HepG2 (cell line): ENCODE results near the gene SLC28A1.

Experiments used
- ARNT ChIP-seq: fragments of 450-650 bp; IDR thresholded peaks from 2 replicates; pipeline ENCODE4 v1.6.1; 2017
- BHLHE40 ChIP-seq: IDR thresholded peaks from 2 replicates; pipeline ENCODE4 v1.6.1; 2011; ENCODE audit warnings: low read length, improper control_type of control experiment
- CREB1 ChIP-seq, 2 experiments: fragments of 450-650 bp in 1 of 2; IDR thresholded peaks; 2 replicates each; pipeline ENCODE4 v1.6.1; 2016 to 2017; ENCODE audit warnings: control low read depth in 1 of 2, mild to moderate bottlenecking in 1 of 2, missing compliant biosample characterization in 1 of 2, missing genetic modification characterization in 1 of 2
- HNF4A ChIP-seq: sonication (generic); formaldehyde crosslinking; IDR thresholded peaks from 2 replicates; pipeline ENCODE4 v1.4.0; 2020; ENCODE audit warnings: missing genetic modification reagents
- JUNB ChIP-seq: sonication (generic); formaldehyde crosslinking; IDR thresholded peaks from 2 replicates; pipeline ENCODE4 v1.8.0; 2022; ENCODE audit warnings: missing genetic modification reagents, mild to moderate bottlenecking, borderline replicate concordance
- POLR2AphosphoS5 ChIP-seq: IDR thresholded peaks from 2 replicates; pipeline ENCODE4 v1.6.1; 2012; ENCODE audit warnings: low read depth, low read length
- TBP ChIP-seq: sonication (generic); formaldehyde crosslinking; IDR thresholded peaks from 2 replicates; pipeline ENCODE4 v1.5.0; 2020; ENCODE audit warnings: missing genetic modification reagents
- YEATS4 ChIP-seq: sonication (generic); formaldehyde crosslinking; IDR thresholded peaks from 2 replicates; pipeline ENCODE4 v1.4.0; 2020; ENCODE audit warnings: missing genetic modification reagents, borderline replicate concordance
- ZNF644 ChIP-seq: IDR thresholded peaks from 2 replicates; pipeline ENCODE4 v1.6.1; 2016; ENCODE audit warnings: low read depth
- ZNF776 ChIP-seq: sonication (generic); formaldehyde crosslinking; IDR thresholded peaks from 2 replicates; pipeline ENCODE4 v1.4.0; 2020; ENCODE audit warnings: mild to moderate bottlenecking, missing genetic modification reagents
- TF ChIP-seq, protein P1 (sequence below): sonication (generic); formaldehyde crosslinking; IDR thresholded peaks from 2 replicates; pipeline ENCODE4 v1.4.0; 2020; ENCODE audit warnings: low read depth, missing genetic modification reagents
- TF ChIP-seq, protein P2 (sequence below): sonication (generic); formaldehyde crosslinking; IDR thresholded peaks from 2 replicates; pipeline ENCODE4 v1.5.0; 2020; ENCODE audit warnings: mild to moderate bottlenecking, missing genetic modification reagents, moderate library complexity
- TF ChIP-seq, protein P3 (sequence below), 2 experiments: sonication (generic) in 1 of 2; formaldehyde crosslinking in 1 of 2; IDR thresholded peaks; 2 replicates each; pipeline versions ENCODE4 v1.5.1 to v1.6.1; 2011 to 2020; ENCODE audit warnings: borderline replicate concordance in 1 of 2, low read depth in 1 of 2, low read length in 1 of 2, mild to moderate bottlenecking in 1 of 2, missing genetic modification reagents in 1 of 2, moderate library complexity in 1 of 2

DNA sequence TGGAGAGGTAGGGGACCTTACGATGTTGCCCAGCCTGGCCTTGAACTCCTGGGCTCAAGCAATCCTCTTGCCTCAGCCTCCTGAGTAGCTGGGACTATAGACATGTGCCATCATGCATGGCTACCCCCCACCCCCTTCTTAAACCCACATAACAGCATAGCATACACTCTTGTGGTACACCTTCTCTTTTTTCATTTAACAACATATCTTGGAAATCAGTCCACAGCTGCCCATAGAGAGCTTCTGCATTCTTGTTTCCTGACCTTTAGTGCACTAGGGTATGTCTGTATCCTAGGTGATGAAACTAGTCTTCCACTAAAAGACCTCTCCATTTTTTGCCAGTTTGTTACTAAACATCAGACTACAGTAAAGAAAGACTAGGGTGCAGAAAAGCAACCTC, 33.0 kb downstream of the SLC28A1 start:
- TF ChIP-seq TBP (CRISPR knock-in tag), result no peak
- no peak for TF ChIP-seq BHLHE40
- no peak for TF ChIP-seq HNF4A (CRISPR knock-in tag)
- TF ChIP-seq, protein P1, sequence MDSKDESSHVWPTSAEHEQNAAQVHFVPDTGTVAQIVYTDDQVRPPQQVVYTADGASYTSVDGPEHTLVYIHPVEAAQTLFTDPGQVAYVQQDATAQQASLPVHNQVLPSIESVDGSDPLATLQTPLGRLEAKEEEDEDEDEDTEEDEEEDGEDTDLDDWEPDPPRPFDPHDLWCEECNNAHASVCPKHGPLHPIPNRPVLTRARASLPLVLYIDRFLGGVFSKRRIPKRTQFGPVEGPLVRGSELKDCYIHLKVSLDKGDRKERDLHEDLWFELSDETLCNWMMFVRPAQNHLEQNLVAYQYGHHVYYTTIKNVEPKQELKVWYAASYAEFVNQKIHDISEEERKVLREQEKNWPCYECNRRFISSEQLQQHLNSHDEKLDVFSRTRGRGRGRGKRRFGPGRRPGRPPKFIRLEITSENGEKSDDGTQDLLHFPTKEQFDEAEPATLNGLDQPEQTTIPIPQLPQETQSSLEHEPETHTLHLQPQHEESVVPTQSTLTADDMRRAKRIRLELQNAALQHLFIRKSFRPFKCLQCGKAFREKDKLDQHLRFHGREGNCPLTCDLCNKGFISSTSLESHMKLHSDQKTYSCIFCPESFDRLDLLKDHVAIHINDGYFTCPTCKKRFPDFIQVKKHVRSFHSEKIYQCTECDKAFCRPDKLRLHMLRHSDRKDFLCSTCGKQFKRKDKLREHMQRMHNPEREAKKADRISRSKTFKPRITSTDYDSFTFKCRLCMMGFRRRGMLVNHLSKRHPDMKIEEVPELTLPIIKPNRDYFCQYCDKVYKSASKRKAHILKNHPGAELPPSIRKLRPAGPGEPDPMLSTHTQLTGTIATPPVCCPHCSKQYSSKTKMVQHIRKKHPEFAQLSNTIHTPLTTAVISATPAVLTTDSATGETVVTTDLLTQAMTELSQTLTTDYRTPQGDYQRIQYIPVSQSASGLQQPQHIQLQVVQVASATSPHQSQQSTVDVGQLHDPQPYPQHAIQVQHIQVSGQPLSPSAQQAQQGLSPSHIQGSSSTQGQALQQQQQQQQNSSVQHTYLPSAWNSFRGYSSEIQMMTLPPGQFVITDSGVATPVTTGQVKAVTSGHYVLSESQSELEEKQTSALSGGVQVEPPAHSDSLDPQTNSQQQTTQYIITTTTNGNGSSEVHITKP (CRISPR knock-in tag), result no peak
- no peak for TF ChIP-seq CREB1 (IDR thresholded peaks at IDR 0.05)
- TF ChIP-seq CREB1 (CRISPR knock-in tag; IDR thresholded peaks at IDR 0.05), result no peak
- no peak for TF ChIP-seq YEATS4 (CRISPR knock-in tag)
- TF ChIP-seq, protein P2, sequence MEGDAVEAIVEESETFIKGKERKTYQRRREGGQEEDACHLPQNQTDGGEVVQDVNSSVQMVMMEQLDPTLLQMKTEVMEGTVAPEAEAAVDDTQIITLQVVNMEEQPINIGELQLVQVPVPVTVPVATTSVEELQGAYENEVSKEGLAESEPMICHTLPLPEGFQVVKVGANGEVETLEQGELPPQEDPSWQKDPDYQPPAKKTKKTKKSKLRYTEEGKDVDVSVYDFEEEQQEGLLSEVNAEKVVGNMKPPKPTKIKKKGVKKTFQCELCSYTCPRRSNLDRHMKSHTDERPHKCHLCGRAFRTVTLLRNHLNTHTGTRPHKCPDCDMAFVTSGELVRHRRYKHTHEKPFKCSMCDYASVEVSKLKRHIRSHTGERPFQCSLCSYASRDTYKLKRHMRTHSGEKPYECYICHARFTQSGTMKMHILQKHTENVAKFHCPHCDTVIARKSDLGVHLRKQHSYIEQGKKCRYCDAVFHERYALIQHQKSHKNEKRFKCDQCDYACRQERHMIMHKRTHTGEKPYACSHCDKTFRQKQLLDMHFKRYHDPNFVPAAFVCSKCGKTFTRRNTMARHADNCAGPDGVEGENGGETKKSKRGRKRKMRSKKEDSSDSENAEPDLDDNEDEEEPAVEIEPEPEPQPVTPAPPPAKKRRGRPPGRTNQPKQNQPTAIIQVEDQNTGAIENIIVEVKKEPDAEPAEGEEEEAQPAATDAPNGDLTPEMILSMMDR (CRISPR knock-in tag), result no peak
- TF ChIP-seq JUNB (CRISPR knock-in tag), result no peak
- TF ChIP-seq, protein P3, sequence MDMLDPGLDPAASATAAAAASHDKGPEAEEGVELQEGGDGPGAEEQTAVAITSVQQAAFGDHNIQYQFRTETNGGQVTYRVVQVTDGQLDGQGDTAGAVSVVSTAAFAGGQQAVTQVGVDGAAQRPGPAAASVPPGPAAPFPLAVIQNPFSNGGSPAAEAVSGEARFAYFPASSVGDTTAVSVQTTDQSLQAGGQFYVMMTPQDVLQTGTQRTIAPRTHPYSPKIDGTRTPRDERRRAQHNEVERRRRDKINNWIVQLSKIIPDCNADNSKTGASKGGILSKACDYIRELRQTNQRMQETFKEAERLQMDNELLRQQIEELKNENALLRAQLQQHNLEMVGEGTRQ (IDR thresholded peaks at IDR 0.05; ENCODE audit: low read depth, low read length), result no peak
- TF ChIP-seq, protein P3 (CRISPR knock-in tag; IDR thresholded peaks at IDR 0.05; ENCODE audit: borderline replicate concordance), result no peak
- no peak for TF ChIP-seq POLR2AphosphoS5
- TF ChIP-seq ZNF776 (CRISPR knock-in tag), result no peak
- TF ChIP-seq ZNF644 (CRISPR knock-in tag), result no peak
- TF ChIP-seq ARNT, result no peak
